ENCODE results near the gene ATG10. TPM values are rescaled to one million over a fixed set of nuclear protein-coding genes. Genes with fewer than 3 reads are reported as not detected.

Gene ATG10
- polyA plus RNA-seq, 1 experiment: 1.7 TPM

- no peak for DNase-seq (ENCODE audit: low read depth)
- Histone ChIP-seq H3K27me3 (ENCODE audit: control insufficient read depth, insufficient read depth, low read length) (no peaks in the 10 kb centered on the region), H3K4me3 (ENCODE audit: low read depth, low read length) (no peak overlapping the region), H3K36me3 (ENCODE audit: control insufficient read depth, insufficient read depth, low read length) (no peaks in the 10 kb centered on the region)
- ChIA-PET CTCF (no interaction called here), POLR2A (no interaction called here)
- TF ChIP-seq, protein P1, sequence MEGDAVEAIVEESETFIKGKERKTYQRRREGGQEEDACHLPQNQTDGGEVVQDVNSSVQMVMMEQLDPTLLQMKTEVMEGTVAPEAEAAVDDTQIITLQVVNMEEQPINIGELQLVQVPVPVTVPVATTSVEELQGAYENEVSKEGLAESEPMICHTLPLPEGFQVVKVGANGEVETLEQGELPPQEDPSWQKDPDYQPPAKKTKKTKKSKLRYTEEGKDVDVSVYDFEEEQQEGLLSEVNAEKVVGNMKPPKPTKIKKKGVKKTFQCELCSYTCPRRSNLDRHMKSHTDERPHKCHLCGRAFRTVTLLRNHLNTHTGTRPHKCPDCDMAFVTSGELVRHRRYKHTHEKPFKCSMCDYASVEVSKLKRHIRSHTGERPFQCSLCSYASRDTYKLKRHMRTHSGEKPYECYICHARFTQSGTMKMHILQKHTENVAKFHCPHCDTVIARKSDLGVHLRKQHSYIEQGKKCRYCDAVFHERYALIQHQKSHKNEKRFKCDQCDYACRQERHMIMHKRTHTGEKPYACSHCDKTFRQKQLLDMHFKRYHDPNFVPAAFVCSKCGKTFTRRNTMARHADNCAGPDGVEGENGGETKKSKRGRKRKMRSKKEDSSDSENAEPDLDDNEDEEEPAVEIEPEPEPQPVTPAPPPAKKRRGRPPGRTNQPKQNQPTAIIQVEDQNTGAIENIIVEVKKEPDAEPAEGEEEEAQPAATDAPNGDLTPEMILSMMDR (IDR thresholded peaks at IDR 0.05; ENCODE audit: insufficient read depth, low read depth, low read length): no peak
Measured at GRCh38 chr5:81969226-81969625, 2.6 kb upstream of the ATG10 start.

DNA sequence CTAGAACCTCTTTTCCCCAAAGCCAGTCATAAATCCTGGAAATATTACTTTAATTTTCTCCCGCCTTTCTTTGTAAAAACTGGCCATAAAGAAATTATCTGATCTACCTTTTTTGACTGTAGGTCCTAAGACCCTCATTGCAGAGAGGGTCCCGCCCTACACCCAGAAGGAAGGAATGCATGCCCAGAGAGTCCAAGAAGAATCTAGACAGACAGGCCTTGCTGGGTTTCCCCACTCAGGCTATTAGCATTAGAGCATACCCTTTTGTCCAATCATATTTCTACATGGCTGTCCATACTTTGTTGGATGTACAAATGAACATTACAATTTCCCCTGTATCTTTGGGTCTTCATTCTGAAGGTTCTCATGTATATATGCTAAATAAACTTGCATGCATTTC lies 1.9 kb upstream of the ATG10 start:
- POLR2A ChIA-PET: no interaction called here
- H3K27me3 ChIP-seq (ENCODE audit: control insufficient read depth, insufficient read depth, low read length): no peaks in the 10 kb centered on the region
- CTCF ChIA-PET: interaction anchor here (1.0 kb wide), 1 partner anchor 18 kb away, joined by 4 read pairs; no protein-coding TSS in a partner anchor
- DNase-seq (ENCODE audit: low read depth): no peak
- no peaks in the 10 kb centered on the region for H3K36me3 ChIP-seq (ENCODE audit: control insufficient read depth, insufficient read depth, low read length)
- TF ChIP-seq, protein P1 (IDR thresholded peaks at IDR 0.05; ENCODE audit: insufficient read depth, low read depth, low read length): no peak
- H3K4me3 ChIP-seq (ENCODE audit: low read depth, low read length): no peak overlapping the region

DNA sequence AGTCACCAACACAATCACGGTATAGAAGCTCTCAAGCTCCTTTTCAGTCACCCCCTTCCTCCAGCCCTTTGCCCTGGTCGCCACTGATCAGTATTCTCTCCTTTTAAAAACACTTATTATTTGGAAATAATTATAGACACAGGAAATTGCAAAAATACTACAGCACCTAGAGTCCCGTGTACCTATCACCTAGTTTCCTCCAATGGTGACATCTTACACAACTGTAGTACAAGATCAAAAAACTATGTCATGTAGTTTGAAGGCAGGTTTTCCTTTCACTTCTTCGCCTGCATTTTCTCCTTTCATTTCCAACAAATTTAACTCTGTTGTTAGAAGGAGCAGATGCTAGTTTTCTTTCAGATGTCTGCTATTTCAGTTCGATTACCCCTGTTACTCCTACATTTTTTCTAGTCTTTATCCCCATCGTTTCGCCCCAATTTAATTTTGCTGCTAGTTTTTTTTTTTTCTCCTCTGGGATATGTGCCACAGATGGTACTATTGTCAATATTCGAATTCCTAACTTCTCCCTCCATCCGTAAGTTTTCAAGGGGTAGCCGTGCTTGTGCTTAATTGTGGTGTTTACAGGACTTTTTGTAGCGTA lies 612 bp upstream of the ATG10 start:
- POLR2A ChIA-PET: interaction anchor here (0.6 to 0.7 kb wide), 3 partner anchors 65 to 264 kb away, joined by 3 to 4 read pairs (median 4); no protein-coding TSS in a partner anchor
- peak overlapping the region; percentile 78 for H3K4me3 ChIP-seq (ENCODE audit: low read depth, low read length)
- no peak for DNase-seq (ENCODE audit: low read depth)
- no peaks in the 10 kb centered on the region for H3K36me3 ChIP-seq (ENCODE audit: control insufficient read depth, insufficient read depth, low read length)
- TF ChIP-seq, protein P1 (IDR thresholded peaks at IDR 0.05; ENCODE audit: insufficient read depth, low read depth, low read length): no peak
- CTCF ChIA-PET: interaction anchor here (1.0 kb wide), 1 partner anchor 20 kb away, joined by 4 read pairs; no protein-coding TSS in a partner anchor
- H3K27me3 ChIP-seq (ENCODE audit: control insufficient read depth, insufficient read depth, low read length): no peaks in the 10 kb centered on the region

GRCh38 chr5:81972492-81972783 lies 615 bp downstream of the ATG10 start:
- CTCF ChIA-PET: no interaction called here
- POLR2A ChIA-PET: no interaction called here

GRCh38 chr5:81980160-81980559 lies 8.3 kb downstream of the ATG10 start:
- no peak overlapping the region for H3K4me3 ChIP-seq (ENCODE audit: low read depth, low read length)
- H3K36me3 ChIP-seq (ENCODE audit: control insufficient read depth, insufficient read depth, low read length): peaks cover 1% of the 10 kb centered on the region; the same call in 1 of the 2 replicates
- POLR2A ChIA-PET: no interaction called here
- DNase-seq (ENCODE audit: low read depth): no peak
- TF ChIP-seq, protein P1 (IDR thresholded peaks at IDR 0.05; ENCODE audit: insufficient read depth, low read depth, low read length): no peak
- CTCF ChIA-PET: interaction anchor here (1.4 kb wide), 1 partner anchor 14 kb away, joined by 4 read pairs; no protein-coding TSS in a partner anchor
- no peaks in the 10 kb centered on the region for H3K27me3 ChIP-seq (ENCODE audit: control insufficient read depth, insufficient read depth, low read length)

More at GRCh38 chr5:81972492-81972783, 615 bp downstream of the ATG10 start:
- Histone ChIP-seq H3K4me3 (ENCODE audit: low read depth, low read length) (peak overlapping the region; percentile 78), H3K36me3 (ENCODE audit: control insufficient read depth, insufficient read depth, low read length) (no peaks in the 10 kb centered on the region), H3K27me3 (ENCODE audit: control insufficient read depth, insufficient read depth, low read length) (no peaks in the 10 kb centered on the region)
- TF ChIP-seq, protein P1 (IDR thresholded peaks at IDR 0.05; ENCODE audit: insufficient read depth, low read depth, low read length): no peak
- DNase-seq (ENCODE audit: low read depth): no peak

Data from BJ (cell line).